GM19452 (cell line): Measurements from ENCODE around the gene SPSB4.

ENCODE experiments used
- ATAC-seq: cut with Tn5 transposase; IDR thresholded peaks from one replicate; pipeline ENCODE4 v1.9.1; 2021; ENCODE audit not compliant: unreplicated experiment

Gene SPSB4

GRCh38 chr3:141150081-141150830 is 99.1 kb downstream of the SPSB4 start:
- ATAC-seq: no peak

- ATAC-seq: no peak
These were observed 99.8 kb downstream of the SPSB4 start for GRCh38 chr3:141150931-141151330.

DNA sequence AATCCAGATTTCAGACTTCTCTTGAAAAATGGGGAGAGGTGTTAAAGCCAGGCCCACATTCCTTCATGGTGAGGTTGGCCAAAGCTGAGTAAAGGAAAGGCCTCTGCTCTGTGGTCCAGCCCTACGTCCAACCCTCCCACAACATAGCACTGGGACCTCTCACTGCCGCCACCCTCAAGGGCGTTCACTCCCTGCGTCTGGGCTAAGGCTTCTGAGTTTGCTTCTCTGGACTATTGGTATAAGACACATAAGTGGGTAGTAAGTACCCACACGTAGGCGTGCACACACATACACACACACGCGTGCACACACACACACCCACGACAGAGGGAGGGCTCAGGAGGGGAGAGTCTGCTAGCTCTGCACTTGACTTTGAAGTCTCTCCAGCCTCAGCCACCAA is 100.3 kb downstream of the SPSB4 start:
- no peak for ATAC-seq

DNA sequence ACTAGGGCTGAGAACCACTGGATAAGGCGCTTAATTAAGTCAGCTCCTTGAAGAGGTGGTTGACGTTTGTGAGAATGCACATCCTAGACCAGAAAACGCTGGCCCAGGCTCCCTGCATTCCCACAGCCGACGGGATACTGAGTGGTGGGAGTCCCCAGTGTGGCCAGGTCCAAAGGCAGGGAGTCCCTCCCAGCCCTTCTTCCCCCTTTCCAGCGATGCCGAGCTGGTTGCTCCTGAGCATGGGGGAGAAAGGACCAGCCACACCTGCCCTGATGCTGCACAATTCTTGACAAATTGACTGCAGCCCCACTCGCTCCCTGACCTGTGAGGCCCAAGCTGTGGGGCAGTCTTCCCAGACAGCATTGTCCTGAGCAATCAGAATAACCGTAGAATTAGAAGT is 101.0 kb downstream of the SPSB4 start:
- no peak for ATAC-seq

DNA sequence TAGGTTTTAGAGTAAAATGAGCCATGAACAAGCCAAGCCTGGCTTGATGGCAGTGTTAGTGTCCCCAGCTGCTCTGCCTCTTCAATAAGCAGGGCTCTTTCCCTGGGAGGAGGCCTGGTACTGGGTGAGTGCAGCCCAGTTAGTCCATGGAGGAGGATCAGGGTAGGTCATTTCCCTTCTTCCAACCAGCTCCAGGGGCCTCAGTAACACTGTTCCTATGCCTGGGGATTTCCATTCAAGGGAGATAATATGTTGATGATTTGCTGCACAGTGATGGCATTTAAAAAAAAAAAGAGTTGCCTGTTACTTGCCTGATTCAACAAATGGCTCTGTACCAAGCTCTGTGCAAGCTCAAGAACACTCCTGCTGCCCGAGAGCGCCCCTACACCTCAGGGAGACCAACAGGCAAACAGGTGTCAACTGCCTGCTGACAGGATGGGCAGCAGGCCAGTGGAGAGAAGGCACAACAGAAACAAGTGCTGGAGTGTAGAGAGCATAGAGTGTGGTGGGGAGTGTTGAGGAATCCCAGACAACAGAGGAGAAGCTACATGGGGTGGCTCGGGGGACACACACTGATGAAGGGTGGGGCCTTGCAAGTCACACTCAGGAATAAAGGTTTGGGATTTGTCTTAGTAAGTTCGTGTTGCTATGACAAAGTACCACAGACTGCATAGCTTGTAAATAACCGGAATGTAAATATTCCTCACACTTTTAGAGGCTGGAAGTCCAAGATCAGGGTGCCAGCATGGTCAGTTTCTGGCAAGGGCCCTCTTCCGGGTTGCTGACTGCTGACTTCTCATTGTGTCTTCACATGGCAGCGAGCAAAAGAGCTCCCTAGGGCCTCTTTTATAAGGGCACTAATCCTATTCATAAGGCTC is 101.9 kb downstream of the SPSB4 start:
- no peak for ATAC-seq

DNA sequence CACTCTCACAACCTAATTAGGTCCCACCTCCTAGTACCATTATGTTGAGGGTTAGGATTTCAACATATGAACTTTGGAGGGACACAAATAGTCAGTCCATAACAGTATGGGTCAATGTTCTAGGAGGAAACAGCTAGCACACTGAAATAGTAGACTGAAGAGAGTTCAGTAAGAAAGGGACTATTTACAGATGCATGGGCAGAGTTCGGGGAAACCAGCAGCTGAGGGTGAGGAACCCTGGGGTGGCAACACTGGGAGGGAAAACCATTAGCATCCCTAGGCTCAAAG is 102.5 kb downstream of the SPSB4 start:
- ATAC-seq: no peak

DNA sequence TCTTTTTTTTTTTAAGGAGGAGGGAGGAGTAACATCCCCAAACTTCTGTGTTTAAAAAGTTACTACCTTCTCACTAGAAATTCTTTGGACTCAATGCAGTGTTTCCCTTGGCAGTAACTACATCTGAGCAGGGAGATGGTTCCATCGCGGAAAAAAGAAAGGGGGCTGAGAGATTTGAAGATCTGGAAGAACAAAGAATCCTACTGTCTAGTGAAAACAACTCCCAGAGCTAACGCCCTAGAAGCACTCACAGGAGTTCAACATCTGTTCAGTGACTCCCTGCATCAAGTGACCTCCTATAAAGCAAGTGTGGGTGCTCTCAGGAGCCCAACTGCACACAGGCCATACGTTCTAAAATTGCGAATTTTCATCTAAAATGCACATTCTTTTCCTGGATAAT is 113.7 kb downstream of the SPSB4 start:
- no peak for ATAC-seq

DNA sequence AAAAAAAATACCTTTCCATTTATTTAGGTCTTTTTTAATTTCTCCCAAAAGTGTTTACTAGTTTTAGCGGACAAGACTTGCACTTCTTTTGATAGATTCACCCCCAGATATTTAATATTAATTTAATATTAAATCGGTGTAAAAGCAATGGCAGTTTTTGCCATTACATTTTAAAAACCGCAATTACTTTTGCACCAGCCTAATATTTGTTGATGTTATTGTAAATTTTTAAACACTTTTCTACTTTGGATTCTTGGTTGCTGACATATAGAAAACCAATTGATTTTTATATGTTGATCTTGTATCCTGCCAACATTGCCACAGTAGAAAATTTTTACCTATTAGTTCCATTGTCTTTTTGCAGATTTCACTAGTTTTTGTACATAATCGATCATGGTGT is 116.5 kb downstream of the SPSB4 start:
- no peak for ATAC-seq

- ATAC-seq: no peak
These were observed 119.6 kb downstream of the SPSB4 start for GRCh38 chr3:141170678-141171295.

GRCh38 chr3:141174674-141175073 is 123.5 kb downstream of the SPSB4 start:
- ATAC-seq: no peak

- no peak for ATAC-seq
These were observed 125.6 kb downstream of the SPSB4 start for GRCh38 chr3:141176775-141177174.

GRCh38 chr3:141178026-141178425 is 126.9 kb downstream of the SPSB4 start:
- ATAC-seq: no peak

GRCh38 chr3:141178551-141178950 is 127.4 kb downstream of the SPSB4 start:
- ATAC-seq: no peak

DNA sequence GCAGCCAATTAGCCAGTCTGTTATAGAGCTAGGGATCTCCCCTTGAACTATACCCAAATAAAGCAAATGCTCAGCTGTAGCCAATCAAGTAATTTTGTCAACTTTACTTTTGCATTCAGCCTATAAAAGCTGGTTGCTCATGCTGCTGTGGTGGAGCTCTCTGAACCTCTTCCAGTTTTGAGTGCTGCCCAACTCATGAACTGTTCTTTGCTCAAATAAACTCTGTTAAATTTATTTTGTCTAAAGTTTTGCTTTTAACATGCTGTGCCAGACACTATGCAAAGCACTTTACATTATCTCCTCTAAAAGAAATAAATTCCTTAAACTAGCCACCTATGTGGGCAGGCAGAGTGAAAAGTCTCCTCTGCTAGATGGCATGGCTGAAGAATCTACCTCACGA is 128.8 kb downstream of the SPSB4 start:
- ATAC-seq: no peak

DNA sequence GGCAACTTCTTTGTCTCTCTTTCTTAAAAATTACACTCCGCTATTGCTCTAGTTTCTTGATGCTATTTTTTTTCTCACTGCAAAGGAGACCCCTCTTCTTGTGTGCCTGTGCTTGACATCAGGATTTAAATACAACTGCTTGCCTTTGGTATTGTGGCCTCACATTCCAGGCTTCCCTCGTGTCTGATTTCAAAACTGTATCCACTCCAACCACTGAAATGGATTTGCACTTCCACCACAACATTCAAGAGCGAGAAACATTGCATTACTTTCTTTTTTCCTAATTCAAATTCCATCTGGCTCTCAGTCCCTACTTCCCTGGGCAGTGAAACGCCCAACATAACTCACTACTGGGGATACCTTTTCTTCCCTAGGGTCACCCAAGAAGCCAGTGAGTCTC is 130.0 kb downstream of the SPSB4 start:
- no peak for ATAC-seq

DNA sequence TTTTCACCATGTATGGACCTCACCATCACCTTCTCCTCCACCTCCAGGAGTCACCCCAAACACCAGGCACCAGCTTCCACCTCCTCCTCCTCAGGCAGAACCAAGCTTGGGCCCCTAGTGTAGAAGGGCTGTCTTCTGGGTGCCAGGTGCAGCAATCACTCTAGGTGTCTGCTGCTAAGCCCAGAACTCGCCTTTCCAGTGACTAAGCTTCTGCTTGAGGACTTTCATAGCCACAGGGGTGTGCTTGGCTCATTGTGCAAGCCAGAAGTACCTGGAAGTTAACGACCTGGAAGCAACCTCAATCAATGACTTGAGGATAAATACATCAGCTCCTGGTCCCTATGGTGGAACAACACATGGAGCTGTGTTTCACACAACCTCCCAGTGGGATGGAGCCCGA is 130.7 kb downstream of the SPSB4 start:
- no peak for ATAC-seq

DNA sequence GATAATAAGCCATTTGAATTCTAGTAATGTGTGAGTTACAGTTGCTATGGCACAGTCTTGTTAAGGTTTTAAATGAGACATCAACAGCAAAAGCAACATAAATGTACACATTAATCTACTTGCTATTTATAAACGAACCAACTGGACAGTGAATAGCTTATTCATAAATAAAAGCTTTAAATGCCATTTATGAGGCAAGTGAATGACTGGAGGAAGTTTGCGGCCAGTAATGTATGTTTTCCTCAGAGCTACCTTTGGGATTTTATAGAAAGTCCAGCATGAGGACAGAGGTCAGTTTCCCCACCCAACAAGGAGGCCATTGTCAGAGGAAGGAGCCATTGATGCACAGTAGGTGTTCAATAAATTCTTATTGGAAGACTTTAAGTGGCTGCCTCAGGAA is 132.5 kb downstream of the SPSB4 start:
- no peak for ATAC-seq

DNA sequence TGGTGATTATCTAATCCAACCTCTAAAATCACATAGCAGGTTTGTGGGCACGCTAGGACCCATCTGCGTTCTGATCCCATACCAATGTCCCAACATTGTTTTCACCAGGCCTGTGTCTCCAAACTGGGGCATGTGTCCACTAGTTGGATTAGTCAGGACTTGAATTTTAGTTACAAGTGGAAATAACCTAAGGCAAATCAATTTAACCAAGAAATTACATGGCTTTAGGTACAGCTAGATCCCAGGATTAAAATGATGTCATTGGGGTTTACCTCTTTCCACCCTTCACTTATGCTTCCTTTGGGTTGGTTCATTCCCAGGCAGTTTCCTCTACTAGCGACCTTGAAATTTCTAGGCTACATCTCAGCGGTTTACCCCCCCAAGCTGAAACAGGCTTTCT is 133.3 kb downstream of the SPSB4 start:
- ATAC-seq: no peak

DNA sequence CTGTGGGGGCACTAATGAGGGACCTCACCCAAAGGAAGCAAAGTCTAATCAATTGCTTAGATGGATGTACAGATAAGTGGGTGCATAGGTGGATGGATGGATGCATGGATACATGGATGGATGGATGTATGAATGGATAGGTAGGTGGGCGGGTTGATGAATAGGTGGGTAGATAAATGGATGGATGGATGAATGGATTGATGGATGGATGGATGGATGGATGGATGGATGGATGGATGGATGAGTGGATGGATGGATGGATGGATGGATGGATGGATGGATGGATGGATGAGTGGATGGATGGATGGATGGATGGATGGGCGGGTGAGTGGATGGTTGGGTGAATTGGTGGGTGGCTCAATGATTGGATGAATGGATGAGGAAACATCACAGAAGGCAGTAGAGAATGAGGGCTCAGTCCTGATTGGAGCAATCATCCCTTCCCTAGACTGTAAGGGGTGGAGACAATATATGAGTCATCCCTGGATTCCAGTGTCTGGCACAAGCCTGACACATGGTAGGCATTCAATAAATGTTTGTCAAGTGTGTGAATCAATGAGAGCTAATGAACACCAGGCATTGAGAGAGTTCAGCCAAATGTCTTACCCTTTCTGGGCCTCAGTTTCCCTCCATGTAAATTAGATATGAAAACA is 140.1 kb downstream of the SPSB4 start:
- no peak for ATAC-seq

GRCh38 chr3:141192345-141192744 is 141.2 kb downstream of the SPSB4 start:
- ATAC-seq: peak; percentile 100

- ATAC-seq: no peak
These were observed 142.1 kb downstream of the SPSB4 start for GRCh38 chr3:141193066-141193830.
